ENCODE measurements around the gene ZNF117.

DNA sequence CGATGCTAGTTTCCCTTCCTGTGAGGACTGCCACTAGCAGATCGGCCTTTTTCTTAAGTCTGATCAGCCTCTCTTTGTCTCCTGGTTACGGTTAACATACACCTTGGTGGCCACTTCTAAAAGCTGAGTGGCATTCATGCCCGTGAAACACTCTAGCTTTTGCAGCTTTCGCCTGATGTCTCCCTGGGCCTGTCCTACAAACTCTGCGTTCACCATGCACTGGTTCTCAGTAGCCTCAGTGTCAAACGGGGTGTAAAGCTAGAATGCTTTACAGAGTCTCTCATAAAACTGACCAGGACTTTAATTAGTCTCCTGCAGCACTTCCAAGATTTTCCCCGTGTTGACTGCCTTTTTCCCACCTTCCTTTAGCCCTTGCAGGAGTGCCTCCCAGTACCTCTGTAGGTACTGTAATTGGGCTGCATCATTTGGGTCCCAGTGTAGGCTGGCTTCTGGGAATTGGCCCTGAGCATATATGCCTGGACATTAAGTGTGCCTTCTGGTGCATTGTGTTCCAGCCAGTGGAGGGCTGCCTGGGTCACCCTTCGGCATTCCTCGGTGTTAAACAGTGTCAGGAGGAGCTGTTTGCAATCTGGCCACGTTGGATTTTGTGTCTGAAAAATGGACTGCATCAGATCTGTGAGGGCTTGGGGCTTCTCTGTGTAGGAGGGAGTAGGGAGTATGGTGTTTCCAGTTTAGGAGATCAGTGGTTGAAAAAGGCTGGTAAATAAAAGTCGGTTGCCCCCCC lies 6.5 kb upstream of the ZNF117 start:
- TF ChIP-seq, protein P1, sequence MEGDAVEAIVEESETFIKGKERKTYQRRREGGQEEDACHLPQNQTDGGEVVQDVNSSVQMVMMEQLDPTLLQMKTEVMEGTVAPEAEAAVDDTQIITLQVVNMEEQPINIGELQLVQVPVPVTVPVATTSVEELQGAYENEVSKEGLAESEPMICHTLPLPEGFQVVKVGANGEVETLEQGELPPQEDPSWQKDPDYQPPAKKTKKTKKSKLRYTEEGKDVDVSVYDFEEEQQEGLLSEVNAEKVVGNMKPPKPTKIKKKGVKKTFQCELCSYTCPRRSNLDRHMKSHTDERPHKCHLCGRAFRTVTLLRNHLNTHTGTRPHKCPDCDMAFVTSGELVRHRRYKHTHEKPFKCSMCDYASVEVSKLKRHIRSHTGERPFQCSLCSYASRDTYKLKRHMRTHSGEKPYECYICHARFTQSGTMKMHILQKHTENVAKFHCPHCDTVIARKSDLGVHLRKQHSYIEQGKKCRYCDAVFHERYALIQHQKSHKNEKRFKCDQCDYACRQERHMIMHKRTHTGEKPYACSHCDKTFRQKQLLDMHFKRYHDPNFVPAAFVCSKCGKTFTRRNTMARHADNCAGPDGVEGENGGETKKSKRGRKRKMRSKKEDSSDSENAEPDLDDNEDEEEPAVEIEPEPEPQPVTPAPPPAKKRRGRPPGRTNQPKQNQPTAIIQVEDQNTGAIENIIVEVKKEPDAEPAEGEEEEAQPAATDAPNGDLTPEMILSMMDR (conservative IDR thresholded peaks at IDR 0.05), result no peak
- no peak for TF ChIP-seq ZFX (IDR thresholded peaks at IDR 0.05)
